Fibroblast of villous mesenchyme (primary cell): ENCODE data around the gene TPCN2. TPM values are rescaled to one million over a fixed set of nuclear protein-coding genes. Genes with fewer than 3 reads are reported as not detected.

Source experiments
- DNase-seq: peaks from one replicate; pipeline ENCODE4 v3.0.0-alpha.2; 2010; ENCODE audit warnings: low read depth
- H3K4me3 ChIP-seq: 2 replicates; pipeline ENCODE4 v1.5.1; 2011; ENCODE audit warnings: low read depth, mild to moderate bottlenecking, low read length
- total RNA-seq: library from RNA; depleted of rRNA; stranded (reverse); fragments of >200 nt; gene quantifications from 2 replicates; pipeline ENCODE4 v1.2.3, GENCODE V29; 2012
- TF ChIP-seq, protein P1 (sequence below): IDR thresholded peaks from 2 replicates; pipeline ENCODE4 v1.5.1; 2012; ENCODE audit warnings: low read depth, mild to moderate bottlenecking, low read length; ENCODE audit not compliant: insufficient read depth

The TPCN2 gene
- total RNA-seq, 1 donor: 10.4 TPM

DNA sequence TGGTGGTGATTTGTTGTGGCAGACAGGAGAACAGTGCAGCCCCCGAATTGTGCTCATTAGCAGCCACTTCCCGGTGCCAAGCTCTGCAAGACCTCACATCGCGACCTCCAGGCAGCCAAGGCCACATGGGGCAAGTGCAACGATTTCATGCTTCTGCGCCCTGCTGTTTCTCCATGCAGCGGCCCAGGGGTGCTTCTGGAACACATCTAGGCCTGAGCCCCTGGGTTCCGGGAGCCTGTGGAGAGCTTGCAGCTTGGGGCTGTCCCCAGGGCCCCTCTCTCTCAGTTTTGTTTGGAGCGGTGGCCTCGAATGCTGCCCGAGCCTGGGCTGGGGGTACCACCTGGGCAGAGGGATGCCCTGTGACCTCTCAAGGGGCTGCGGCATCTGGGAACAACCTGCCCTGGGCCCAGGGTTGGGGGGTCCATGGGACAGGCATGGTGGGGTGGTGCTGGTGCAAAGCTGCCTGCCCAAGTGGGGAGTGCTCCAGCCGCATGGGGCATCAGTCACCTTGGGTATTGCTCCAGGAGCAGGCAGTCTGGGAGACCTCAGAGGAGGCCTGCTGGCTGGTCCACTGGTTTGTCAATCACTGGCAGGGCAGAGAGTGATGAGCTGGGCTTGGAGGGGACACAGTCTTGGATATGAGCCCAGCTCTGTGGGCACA is 51.9 kb downstream of the TPCN2 start:
- H3K4me3 ChIP-seq: no peak overlapping the region
- no peak for DNase-seq
- TF ChIP-seq, protein P1, sequence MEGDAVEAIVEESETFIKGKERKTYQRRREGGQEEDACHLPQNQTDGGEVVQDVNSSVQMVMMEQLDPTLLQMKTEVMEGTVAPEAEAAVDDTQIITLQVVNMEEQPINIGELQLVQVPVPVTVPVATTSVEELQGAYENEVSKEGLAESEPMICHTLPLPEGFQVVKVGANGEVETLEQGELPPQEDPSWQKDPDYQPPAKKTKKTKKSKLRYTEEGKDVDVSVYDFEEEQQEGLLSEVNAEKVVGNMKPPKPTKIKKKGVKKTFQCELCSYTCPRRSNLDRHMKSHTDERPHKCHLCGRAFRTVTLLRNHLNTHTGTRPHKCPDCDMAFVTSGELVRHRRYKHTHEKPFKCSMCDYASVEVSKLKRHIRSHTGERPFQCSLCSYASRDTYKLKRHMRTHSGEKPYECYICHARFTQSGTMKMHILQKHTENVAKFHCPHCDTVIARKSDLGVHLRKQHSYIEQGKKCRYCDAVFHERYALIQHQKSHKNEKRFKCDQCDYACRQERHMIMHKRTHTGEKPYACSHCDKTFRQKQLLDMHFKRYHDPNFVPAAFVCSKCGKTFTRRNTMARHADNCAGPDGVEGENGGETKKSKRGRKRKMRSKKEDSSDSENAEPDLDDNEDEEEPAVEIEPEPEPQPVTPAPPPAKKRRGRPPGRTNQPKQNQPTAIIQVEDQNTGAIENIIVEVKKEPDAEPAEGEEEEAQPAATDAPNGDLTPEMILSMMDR: no peak

- peak; percentile 70 for DNase-seq
- TF ChIP-seq, protein P1: peak; percentile 97
- H3K4me3 ChIP-seq: no peak overlapping the region
These were observed 52.5 kb downstream of the TPCN2 start for GRCh38 chr11:69101115-69101791.

DNA sequence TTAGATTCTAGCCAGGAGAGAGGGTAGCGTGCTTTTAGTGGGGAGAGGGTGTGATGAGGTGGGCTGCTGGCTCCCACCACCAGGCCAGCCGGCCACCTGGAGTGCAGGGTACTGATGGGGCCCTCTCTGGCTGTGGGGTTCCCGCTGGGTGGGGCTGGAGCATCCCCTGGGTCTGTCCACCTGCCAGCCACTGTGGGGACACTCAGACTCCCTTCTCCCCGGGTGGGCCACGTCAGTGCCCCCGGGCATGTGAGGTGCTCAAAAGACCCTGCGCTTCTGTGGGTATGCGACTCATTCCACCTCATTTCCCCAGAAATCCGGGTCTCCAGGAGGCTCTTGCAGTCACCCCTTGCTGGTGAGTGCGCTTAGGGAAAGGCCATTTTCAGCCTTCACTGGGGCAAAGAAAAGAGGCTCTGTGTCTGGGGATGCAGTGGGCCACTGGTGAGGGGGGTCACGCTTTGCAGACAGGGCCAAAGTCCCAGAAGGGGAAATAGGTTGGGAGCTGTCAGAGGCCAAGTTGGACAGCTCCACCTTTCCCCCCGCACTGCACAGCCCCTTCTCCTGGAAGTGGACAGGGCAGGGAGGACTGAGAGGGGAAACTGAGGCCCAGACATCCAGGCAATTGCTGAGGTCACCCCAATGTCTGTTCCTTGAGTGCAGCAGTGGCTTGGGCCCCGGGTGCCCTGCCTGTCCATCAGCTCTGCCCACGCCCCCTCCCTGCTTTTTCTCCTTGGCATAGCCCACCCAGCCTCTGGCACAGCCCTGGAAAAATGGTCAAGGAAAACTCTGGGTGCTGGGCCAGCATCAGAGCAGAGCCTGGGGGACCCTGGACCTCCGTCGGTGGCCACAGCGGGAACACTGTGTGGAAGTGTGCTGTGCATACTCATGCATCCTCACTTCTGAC is 53.3 kb downstream of the TPCN2 start:
- TF ChIP-seq, protein P1: no peak
- no peak overlapping the region for H3K4me3 ChIP-seq
- no peak for DNase-seq

- no peak for DNase-seq
- H3K4me3 ChIP-seq: no peak overlapping the region
These were observed 54.2 kb downstream of the TPCN2 start for GRCh38 chr11:69102732-69103615.

DNA sequence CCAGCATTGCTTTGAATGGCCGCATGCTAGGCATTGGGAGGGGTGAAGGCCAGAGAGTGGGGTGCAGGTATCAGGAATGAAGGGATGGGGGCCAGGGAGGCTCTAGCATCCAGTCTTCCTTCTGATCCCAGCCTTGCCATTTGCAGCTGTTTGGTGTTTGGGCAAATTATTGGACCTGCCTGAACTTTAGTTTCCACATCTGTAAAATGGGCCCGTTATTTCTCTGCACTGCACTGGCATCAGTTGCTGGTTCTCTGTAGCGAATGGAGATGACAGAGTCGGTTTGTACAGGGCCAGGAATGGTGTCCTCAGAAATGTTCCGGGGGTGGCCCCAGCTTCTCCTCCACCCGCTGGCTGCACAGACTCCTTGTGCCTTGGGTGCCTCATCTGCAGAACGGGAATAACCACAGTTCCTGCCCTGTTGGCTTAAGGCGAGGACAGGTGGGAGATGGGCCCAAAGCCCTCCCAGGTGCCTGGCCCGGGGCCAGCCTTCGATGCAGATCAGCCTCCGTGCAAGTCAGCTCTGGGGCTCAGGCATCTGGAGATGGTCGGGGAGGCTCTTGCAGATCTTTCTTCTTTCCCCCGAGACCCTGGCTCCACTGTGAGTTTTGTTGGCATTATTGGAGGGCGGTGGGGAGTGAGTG is 55.6 kb downstream of the TPCN2 start:
- H3K4me3 ChIP-seq: no peak overlapping the region
- DNase-seq: no peak
- TF ChIP-seq, protein P1: no peak

More at GRCh38 chr11:69102732-69103615, 54.2 kb downstream of the TPCN2 start:
- TF ChIP-seq, protein P1: no peak

- DNase-seq: no peak
- H3K4me3 ChIP-seq: no peak overlapping the region
- TF ChIP-seq, protein P1: no peak
These were observed 56.2 kb downstream of the TPCN2 start for GRCh38 chr11:69104856-69105395.
